ENCODE measurements around the gene SAMD4A.

Gene SAMD4A

DNA sequence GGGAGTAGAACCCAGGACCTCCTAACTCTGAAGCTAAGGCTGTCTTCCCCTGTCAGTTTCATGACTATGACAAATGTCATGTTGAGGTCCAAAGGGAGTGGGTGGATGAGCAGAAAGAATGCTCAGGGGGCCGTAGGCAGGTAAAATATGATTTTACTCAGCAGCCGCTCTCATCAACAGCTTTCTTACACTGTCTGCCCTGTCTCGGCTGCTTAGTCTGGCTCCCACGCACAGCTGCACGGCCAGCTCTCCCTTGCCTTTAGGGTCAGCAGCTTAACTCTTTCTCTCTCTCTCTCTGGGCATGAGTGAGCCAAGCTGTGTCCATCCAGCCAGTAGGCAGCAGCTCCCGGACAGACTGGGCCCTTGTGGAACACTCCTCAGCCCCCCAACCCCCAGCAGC is 240.5 kb downstream of the SAMD4A start:
- no peak overlapping the region for H3K27ac ChIP-seq (ENCODE audit: low read length)
- no peak overlapping the region for H3K4me3 ChIP-seq (ENCODE audit: low read length)
- H3K9me3 ChIP-seq (ENCODE audit: control insufficient read depth, low read depth, low read length): no peaks in the 10 kb centered on the region
- no peaks in the 10 kb centered on the region for H3K27me3 ChIP-seq (ENCODE audit: control insufficient read depth, insufficient read depth, low read length)
- H3K4me1 ChIP-seq (ENCODE audit: control insufficient read depth, low read depth, low read length): peaks cover 3% of the 10 kb centered on the region
- no peak overlapping the region for H3K9ac ChIP-seq (ENCODE audit: low read length)
- H3K36me3 ChIP-seq (ENCODE audit: control insufficient read depth, low read depth, low read length): no peaks in the 10 kb centered on the region

DNA sequence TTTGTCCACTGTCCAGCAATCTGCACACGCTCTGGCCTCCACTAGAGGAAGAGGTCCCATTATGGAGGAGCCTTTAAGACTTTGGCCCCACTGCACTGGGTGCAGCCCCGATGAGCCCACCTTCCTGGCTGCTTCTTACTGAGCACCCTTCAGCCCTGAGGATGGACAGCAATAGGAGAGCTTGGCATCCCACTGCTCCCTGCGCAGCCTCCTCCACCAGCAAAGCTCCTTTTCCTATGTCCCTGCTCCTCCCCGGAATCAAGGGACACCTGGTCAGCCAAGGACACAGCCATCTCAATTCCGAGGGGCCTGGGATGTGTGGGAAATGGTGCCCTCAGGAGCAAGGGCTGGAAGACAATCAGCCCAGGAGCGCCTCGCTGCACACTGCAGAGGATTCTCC is 241.0 kb downstream of the SAMD4A start:
- no peak overlapping the region for H3K27ac ChIP-seq (ENCODE audit: low read length)
- H3K4me1 ChIP-seq (ENCODE audit: control insufficient read depth, low read depth, low read length): peaks cover 3% of the 10 kb centered on the region
- H3K4me3 ChIP-seq (ENCODE audit: low read length): no peak overlapping the region
- no peaks in the 10 kb centered on the region for H3K9me3 ChIP-seq (ENCODE audit: control insufficient read depth, low read depth, low read length)
- H3K36me3 ChIP-seq (ENCODE audit: control insufficient read depth, low read depth, low read length): no peaks in the 10 kb centered on the region
- H3K27me3 ChIP-seq (ENCODE audit: control insufficient read depth, insufficient read depth, low read length): no peaks in the 10 kb centered on the region
- H3K9ac ChIP-seq (ENCODE audit: low read length): no peak overlapping the region

DNA sequence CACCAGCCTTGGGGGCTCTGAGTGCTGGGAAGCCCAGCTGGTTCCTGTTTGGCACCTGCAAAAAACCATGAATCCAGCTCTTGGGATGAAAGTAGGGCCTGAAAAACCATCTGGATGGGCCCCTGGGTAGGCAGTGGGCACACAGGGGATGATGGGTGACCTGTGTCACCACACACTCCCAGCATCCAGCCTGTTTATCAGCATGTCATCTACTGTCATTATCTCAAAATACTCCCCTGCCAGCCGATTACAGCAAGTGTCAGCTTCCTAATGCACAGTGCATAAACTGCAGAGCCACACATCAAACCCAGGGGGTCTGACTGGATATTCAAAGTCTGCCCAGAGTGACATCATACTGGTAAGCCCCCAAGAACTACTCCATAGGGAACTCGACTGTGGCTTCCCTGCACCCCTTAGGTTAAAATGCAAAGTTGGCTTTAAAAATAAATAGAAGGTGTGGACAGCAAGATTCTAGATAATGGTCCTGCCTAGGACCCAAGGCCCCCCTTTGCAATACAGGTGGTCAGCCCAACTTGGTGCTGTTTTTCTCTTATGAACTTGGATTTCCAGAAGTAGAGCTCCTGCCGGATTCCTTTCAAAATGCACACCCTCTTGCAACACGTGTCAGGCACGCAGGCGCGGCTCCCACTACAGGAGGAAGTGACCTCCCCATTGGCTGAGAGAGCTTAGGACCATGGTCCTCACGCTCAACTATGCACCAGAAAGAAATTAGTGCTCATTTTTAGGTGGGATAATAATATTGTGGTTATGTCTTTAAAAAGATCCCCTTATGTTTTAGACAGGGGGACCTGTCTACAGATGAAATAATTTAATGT is 241.6 kb downstream of the SAMD4A start:
- Histone ChIP-seq H3K36me3 (ENCODE audit: control insufficient read depth, low read depth, low read length) (no peaks in the 10 kb centered on the region), H3K4me3 (ENCODE audit: low read length) (no peak overlapping the region), H3K27ac (ENCODE audit: low read length) (no peak overlapping the region), H3K9me3 (ENCODE audit: control insufficient read depth, low read depth, low read length) (no peaks in the 10 kb centered on the region), H3K4me1 (ENCODE audit: control insufficient read depth, low read depth, low read length) (peaks cover 3% of the 10 kb centered on the region), H3K27me3 (ENCODE audit: control insufficient read depth, insufficient read depth, low read length) (no peaks in the 10 kb centered on the region), H3K9ac (ENCODE audit: low read length) (no peak overlapping the region)

DNA sequence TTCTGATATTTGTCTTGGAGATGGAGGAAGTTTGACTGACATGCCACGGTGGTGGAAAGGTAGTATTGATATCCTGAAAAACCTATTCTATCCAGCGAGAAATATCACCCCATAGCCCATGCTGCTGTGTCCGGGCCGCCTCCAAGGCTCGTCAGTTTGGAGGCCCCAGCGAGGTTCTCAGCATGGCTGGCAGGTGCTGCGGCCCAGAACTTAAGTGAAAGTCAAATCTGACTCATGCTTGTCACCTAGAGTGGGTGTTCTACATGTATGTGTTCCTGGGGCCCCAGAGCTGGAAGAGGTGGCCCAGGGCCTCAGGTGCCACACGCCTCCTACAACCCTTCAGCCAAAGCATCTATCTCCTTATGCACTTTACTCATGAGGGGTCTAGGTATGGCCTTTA is 242.8 kb downstream of the SAMD4A start:
- no peaks in the 10 kb centered on the region for H3K27me3 ChIP-seq (ENCODE audit: control insufficient read depth, insufficient read depth, low read length)
- peaks cover 3% of the 10 kb centered on the region for H3K4me1 ChIP-seq (ENCODE audit: control insufficient read depth, low read depth, low read length)
- no peaks in the 10 kb centered on the region for H3K9me3 ChIP-seq (ENCODE audit: control insufficient read depth, low read depth, low read length)
- no peak overlapping the region for H3K9ac ChIP-seq (ENCODE audit: low read length)
- H3K4me3 ChIP-seq (ENCODE audit: low read length): no peak overlapping the region
- H3K36me3 ChIP-seq (ENCODE audit: control insufficient read depth, low read depth, low read length): no peaks in the 10 kb centered on the region
- H3K27ac ChIP-seq (ENCODE audit: low read length): no peak overlapping the region

DNA sequence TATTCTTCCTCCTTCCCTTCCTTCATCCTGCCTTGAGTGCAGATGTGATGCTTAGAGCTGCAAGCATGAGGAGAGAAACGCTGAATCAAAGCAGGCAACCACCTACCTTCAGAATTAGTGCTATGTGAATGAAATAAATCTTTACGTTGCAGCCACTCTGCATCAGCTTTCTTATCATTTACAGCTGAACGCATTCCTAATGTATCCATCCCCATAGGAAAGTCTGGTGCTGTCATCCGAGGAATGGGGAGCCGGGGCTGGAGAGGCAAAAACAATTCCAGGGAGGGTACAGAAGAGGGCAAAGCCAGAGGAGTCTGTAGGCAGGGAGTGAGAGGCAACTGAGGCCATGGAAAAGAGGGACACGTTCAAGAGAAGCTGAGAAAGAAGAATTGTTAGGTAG is 245.7 kb downstream of the SAMD4A start:
- H3K27ac ChIP-seq (ENCODE audit: low read length): no peak overlapping the region
- no peaks in the 10 kb centered on the region for H3K9me3 ChIP-seq (ENCODE audit: control insufficient read depth, low read depth, low read length)
- H3K4me3 ChIP-seq (ENCODE audit: low read length): no peak overlapping the region
- no peaks in the 10 kb centered on the region for H3K4me1 ChIP-seq (ENCODE audit: control insufficient read depth, low read depth, low read length)
- H3K9ac ChIP-seq (ENCODE audit: low read length): no peak overlapping the region
- no peaks in the 10 kb centered on the region for H3K27me3 ChIP-seq (ENCODE audit: control insufficient read depth, insufficient read depth, low read length)
- no peaks in the 10 kb centered on the region for H3K36me3 ChIP-seq (ENCODE audit: control insufficient read depth, low read depth, low read length)

DNA sequence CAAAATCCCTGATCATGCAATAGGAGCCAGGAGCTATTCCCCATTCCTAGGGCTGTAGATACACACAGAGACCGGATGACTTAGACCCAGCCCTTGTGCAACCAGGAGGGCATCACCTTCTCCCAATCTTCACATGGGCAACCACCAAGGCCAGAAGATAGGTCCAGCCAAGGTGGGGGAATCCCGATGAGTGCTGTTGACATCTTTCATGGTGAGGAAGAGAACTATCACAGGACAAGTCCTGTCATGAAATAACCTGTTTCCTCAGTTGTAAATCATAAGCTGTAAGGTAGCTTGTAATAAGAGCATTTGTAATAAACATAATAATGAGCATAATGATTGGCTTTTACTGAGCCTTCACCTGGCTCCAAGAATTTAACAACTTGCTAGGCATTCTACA is 246.2 kb downstream of the SAMD4A start:
- no peak overlapping the region for H3K9ac ChIP-seq (ENCODE audit: low read length)
- H3K9me3 ChIP-seq (ENCODE audit: control insufficient read depth, low read depth, low read length): no peaks in the 10 kb centered on the region
- no peaks in the 10 kb centered on the region for H3K36me3 ChIP-seq (ENCODE audit: control insufficient read depth, low read depth, low read length)
- H3K4me1 ChIP-seq (ENCODE audit: control insufficient read depth, low read depth, low read length): no peaks in the 10 kb centered on the region
- H3K4me3 ChIP-seq (ENCODE audit: low read length): no peak overlapping the region
- no peaks in the 10 kb centered on the region for H3K27me3 ChIP-seq (ENCODE audit: control insufficient read depth, insufficient read depth, low read length)
- H3K27ac ChIP-seq (ENCODE audit: low read length): no peak overlapping the region

DNA sequence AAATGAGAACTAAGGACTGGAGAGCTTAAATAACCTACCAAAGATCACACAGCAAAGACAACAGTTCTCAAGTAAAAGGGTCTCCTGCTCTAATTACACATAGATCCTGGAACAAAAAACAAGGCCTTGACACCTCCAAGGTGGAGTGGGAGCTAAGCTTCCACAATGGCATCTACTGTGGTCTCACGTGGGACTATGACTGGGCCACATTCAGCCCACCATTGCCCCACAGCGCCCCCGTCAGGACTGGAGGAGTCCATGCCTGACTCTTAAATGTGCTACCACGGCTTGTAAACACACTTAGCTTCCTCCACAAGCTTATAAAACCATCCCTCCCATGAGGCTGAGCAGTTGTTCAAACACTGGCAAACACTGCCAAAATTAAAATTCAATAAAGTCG is 247.1 kb downstream of the SAMD4A start:
- Histone ChIP-seq H3K4me1 (ENCODE audit: control insufficient read depth, low read depth, low read length) (no peaks in the 10 kb centered on the region), H3K4me3 (ENCODE audit: low read length) (no peak overlapping the region), H3K9me3 (ENCODE audit: control insufficient read depth, low read depth, low read length) (no peaks in the 10 kb centered on the region), H3K27me3 (ENCODE audit: control insufficient read depth, insufficient read depth, low read length) (no peaks in the 10 kb centered on the region), H3K27ac (ENCODE audit: low read length) (no peak overlapping the region), H3K36me3 (ENCODE audit: control insufficient read depth, low read depth, low read length) (no peaks in the 10 kb centered on the region), H3K9ac (ENCODE audit: low read length) (no peak overlapping the region)

DNA sequence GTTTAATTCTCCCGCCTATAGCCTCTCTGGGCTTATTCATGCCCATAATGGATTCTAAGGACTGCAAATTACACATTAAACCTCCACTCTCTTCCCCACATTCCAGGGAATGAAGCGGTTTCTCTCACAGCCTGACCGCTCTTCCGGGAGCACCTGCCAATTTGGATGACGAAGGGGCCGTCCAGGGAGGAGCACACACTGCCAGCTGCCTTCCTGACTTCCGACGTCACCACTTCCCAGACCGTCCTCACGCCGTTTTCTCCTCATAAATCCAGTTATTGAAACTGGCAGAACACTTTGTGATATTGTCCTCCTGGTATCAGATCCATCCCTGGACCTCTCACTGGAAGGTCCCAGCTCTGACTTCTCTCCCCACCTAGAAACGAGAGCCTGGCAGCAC is 248.1 kb downstream of the SAMD4A start:
- Histone ChIP-seq H3K9ac (ENCODE audit: low read length) (no peak overlapping the region), H3K27me3 (ENCODE audit: control insufficient read depth, insufficient read depth, low read length) (no peaks in the 10 kb centered on the region), H3K4me1 (ENCODE audit: control insufficient read depth, low read depth, low read length) (no peaks in the 10 kb centered on the region), H3K4me3 (ENCODE audit: low read length) (no peak overlapping the region), H3K36me3 (ENCODE audit: control insufficient read depth, low read depth, low read length) (no peaks in the 10 kb centered on the region), H3K9me3 (ENCODE audit: control insufficient read depth, low read depth, low read length) (no peaks in the 10 kb centered on the region), H3K27ac (ENCODE audit: low read length) (no peak overlapping the region)

DNA sequence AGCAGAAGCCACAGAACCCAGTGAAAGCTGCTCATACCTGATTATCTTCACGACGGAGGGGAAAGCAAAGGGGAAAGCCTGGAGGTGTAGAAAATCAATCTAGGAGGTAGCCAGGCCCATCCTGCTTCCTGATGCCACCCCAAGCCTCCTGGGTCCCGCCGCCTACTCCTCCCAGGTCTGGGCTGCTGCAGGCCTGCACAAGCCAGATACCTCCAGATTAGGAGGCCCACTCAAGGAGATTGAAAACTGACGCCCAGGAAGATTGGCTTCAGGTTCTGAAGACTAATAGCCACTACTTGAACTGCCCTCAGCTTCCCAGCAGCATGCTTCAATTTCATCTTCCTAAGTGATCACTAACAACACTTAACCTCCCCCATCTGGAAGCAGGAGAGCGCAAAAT is 248.6 kb downstream of the SAMD4A start:
- Histone ChIP-seq H3K9ac (ENCODE audit: low read length) (no peak overlapping the region), H3K36me3 (ENCODE audit: control insufficient read depth, low read depth, low read length) (no peaks in the 10 kb centered on the region), H3K4me1 (ENCODE audit: control insufficient read depth, low read depth, low read length) (no peaks in the 10 kb centered on the region), H3K27ac (ENCODE audit: low read length) (no peak overlapping the region), H3K9me3 (ENCODE audit: control insufficient read depth, low read depth, low read length) (no peaks in the 10 kb centered on the region), H3K4me3 (ENCODE audit: low read length) (no peak overlapping the region), H3K27me3 (ENCODE audit: control insufficient read depth, insufficient read depth, low read length) (no peaks in the 10 kb centered on the region)

DNA sequence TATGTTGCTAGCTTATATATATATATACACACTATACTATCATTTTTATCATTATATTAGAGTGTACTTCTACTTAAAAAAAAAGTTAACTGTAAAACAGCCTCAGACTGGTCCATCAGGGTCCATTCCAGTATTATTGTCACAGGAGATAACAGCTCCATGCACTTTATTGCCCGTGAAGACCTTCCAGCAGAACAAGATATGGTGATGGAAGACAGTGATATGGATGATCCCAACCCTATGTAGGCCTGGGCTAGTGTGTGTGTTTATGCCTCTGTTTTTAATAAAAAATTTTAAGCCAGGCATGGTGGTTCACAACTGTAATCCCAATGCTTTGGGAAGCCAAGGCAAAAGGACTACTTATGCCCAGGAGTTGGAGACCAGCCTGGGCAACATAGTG is 249.5 kb downstream of the SAMD4A start:
- Histone ChIP-seq H3K4me1 (ENCODE audit: control insufficient read depth, low read depth, low read length) (no peaks in the 10 kb centered on the region), H3K27ac (ENCODE audit: low read length) (no peak overlapping the region), H3K9me3 (ENCODE audit: control insufficient read depth, low read depth, low read length) (no peaks in the 10 kb centered on the region), H3K36me3 (ENCODE audit: control insufficient read depth, low read depth, low read length) (no peaks in the 10 kb centered on the region), H3K27me3 (ENCODE audit: control insufficient read depth, insufficient read depth, low read length) (no peaks in the 10 kb centered on the region), H3K4me3 (ENCODE audit: low read length) (no peak overlapping the region), H3K9ac (ENCODE audit: low read length) (no peak overlapping the region)

DNA sequence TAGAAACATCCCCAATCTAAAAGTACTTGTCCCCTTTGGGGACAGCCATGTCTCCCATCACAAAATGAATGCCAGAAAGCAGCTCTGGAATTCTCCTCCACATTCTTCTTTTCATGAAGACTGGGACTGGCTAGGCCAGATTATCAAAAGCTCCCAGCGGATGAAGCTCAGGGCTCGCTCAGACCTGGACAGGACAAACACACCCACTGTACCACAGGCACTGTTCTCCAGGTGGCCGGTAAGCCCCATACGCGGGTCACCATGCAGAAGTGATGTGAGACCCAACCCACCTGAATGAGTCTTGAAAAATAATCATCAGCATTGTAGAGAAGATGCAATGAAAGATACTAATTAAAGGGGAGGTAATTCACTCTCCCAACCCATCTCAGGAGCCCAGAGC is 250.6 kb downstream of the SAMD4A start:
- Histone ChIP-seq H3K4me3 (ENCODE audit: low read length) (no peak overlapping the region), H3K27me3 (ENCODE audit: control insufficient read depth, insufficient read depth, low read length) (no peaks in the 10 kb centered on the region), H3K9ac (ENCODE audit: low read length) (no peak overlapping the region), H3K27ac (ENCODE audit: low read length) (no peak overlapping the region), H3K36me3 (ENCODE audit: control insufficient read depth, low read depth, low read length) (no peaks in the 10 kb centered on the region), H3K4me1 (ENCODE audit: control insufficient read depth, low read depth, low read length) (no peaks in the 10 kb centered on the region), H3K9me3 (ENCODE audit: control insufficient read depth, low read depth, low read length) (no peaks in the 10 kb centered on the region)

Data from iPS-18a (cell line).